GM21367 (cell line): ENCODE results near the gene GSK3B.
"Not testable (repeated sequence)": the region's sequence is repeated elsewhere in the genome, so short reads cannot be mapped to it uniquely, and the experiment has no call there.

ENCODE experiments used
- ATAC-seq: cut with Tn5 transposase; IDR thresholded peaks from one replicate; pipeline ENCODE4 v1.9.1; 2021; ENCODE audit not compliant: unreplicated experiment

Gene GSK3B

GRCh38 chr3:120057626-120058025 lies 36.6 kb downstream of the GSK3B start:
- no peak for ATAC-seq

- ATAC-seq, result no peak
These were observed 37.2 kb downstream of the GSK3B start for GRCh38 chr3:120057029-120057428.

DNA sequence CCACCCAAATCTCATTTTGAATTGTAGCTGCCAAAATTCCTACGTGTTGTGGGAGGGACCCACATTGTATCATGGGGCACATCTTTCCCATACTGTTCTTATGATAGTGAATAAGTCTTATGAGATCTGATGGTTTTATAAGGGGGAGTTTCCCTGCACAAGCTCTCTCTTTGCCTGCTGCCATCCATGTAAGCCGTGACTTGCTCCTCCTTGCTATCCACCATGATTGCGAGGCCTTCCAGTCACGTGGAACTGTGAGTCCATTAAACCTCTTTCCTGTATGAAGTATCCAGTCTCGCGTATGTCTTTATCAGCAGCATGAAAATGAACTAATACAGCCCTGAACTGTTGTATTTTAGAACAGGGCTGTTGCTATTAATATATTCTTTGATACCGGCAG lies 40.6 kb downstream of the GSK3B start:
- ATAC-seq, result not testable (repeated sequence)

GRCh38 chr3:120052677-120053076 lies 41.6 kb downstream of the GSK3B start:
- no peak for ATAC-seq

GRCh38 chr3:120052225-120052624 lies 42.0 kb downstream of the GSK3B start:
- peak; percentile 73 for ATAC-seq

- ATAC-seq, result not testable (repeated sequence)
These were observed 42.7 kb downstream of the GSK3B start for GRCh38 chr3:120051570-120051969.

GRCh38 chr3:120049881-120050539 lies 44.2 kb downstream of the GSK3B start:
- ATAC-seq, result no peak

DNA sequence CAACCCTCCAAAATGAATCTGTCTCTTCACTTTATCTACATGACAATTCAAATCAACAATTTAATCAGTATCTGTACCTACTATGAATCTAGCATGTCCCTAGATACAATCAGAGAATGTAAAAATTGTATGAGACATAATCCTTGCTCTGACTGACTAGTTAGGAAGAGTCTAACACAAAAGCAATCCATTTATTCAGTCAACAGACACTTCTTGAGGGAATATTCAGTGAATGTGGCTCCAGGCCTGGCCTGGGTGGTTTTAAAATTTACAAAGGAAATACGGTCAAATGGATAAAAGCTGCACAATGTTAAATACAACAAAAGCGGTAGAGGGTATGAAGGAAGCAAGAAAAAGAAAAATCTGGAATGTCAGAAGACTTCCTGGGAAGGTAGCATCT lies 45.2 kb downstream of the GSK3B start:
- ATAC-seq, result no peak

DNA sequence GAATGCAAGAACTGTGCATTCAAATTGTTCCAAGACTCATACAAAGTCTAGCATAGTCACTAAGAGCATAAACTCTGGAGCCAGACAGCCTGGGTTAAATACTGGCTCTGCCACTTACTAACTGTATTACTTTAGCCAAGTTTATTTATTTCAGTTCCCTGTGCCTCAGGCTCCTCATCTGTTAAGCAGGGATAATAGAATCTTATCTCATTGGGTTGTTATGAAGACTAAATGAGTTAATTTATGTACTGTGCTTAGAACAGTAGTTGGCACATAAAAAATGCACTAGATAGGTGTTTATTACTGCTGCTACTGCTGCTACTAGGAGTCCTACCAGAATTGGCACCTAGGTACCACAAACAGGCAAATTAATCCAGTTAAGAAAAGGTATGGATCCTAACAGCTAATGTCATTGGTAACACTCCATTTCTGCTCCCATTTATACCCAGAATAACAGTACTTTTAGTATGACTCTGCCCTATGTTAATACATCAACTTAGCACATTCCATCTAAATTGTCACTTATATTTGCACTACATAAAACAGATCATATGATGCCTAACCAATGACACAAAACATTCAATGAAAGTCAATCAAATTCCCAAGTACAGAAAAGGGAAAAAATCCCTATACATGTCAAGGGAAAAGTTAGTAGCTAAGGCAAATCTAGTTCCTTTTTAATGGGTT lies 45.7 kb downstream of the GSK3B start:
- ATAC-seq, result no peak

DNA sequence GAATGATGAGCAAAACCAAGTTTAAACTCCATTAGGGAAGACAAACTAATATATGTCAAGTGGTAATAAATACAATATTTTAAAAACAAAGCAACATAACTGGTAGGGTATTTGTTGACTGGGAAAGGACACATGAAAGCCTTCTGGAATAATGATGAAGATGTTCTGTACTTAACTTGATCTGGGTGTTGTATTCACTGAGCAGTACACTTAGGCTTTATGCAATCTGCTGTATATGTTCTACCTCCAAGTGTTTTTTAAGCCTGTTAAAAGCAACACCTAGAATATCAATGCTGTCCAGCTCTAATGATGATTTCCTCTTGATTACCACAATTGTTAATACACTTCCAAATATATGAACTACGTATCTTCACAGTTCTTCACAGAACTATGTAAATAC lies 46.6 kb downstream of the GSK3B start:
- no peak for ATAC-seq

- ATAC-seq, result no peak
These were observed 53.4 kb downstream of the GSK3B start for GRCh38 chr3:120040813-120041377.

GRCh38 chr3:120039642-120040610 lies 54.3 kb downstream of the GSK3B start:
- ATAC-seq, result no peak

DNA sequence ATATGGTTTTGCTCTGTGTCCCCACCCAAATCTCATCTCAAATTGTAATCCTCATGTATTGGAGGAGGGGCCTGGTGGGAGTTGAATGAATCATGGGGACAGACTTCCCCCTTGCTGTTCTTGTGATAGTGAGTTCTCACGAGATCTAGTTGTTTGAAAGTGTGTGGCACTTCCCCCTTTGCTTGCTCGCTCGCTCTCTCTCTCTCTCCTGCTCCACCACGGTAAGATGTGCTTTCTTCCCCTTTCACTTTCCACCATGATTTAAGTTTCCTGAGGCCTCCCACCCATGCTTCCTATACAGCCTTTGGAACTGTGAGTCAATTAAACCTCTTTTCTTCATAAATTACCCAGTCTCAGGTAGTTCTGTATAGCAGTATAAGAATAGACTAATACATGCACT lies 60.7 kb downstream of the GSK3B start:
- no peak for ATAC-seq

GRCh38 chr3:120031561-120031960 lies 62.7 kb downstream of the GSK3B start:
- ATAC-seq, result no peak

DNA sequence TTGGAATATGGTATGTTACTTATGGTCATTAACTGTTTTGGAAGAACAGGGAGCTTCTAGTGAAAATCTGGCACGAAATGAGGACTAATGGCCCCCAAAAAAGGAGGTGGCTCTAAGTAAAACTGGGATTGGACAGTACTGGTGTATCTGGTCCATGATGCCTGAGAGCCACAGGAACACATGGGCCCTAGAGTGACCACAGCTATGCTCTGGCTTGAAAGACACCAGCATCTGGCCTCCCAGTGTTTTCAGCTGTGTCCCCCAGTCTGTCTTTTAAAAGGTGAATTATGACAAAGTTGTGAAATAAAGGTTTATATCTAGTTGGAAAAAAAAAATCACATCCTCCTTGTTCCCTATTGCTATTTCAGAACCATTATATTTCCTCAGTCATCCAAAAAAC lies 64.5 kb downstream of the GSK3B start:
- ATAC-seq, result no peak

DNA sequence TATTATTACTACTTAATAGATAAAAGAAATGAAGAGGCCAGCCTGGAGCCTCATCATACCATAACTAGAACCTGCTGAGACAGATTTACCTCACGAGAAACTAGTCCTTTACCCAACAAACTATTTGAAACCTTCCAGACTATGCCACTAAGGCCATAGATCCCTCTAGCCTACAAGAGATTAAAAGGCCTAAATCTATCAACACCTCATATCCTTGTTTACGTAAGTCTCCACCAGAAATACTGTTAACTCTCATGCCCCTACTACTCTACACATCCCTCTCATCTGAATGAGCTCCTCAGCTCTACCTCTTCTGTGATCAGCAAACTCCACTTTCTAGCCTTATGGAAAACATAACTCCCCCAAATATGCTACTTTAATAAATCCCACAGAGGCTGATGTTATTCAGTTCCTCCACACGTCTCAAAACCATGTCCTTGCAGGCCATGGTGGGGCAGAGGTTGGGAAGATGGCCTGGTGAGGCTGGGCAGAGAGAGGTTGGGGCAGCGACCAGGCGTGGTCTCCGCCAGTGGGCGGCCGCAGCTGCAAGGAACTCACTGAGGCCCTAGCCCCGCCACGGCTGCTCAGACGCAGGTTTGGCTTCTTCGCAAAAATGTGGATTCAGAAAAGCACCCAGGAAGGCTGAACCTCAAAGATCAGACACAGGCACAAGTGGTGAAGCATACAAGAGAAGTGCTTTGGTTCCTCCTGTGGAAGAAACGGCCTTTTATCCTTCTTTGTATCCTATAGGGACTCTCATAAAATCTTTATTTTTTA lies 65.8 kb downstream of the GSK3B start:
- ATAC-seq, result no peak

- no peak for ATAC-seq
These were observed 67.0 kb downstream of the GSK3B start for GRCh38 chr3:120027226-120027625.

- ATAC-seq, result no peak
These were observed 68.7 kb downstream of the GSK3B start for GRCh38 chr3:120025520-120025919.

DNA sequence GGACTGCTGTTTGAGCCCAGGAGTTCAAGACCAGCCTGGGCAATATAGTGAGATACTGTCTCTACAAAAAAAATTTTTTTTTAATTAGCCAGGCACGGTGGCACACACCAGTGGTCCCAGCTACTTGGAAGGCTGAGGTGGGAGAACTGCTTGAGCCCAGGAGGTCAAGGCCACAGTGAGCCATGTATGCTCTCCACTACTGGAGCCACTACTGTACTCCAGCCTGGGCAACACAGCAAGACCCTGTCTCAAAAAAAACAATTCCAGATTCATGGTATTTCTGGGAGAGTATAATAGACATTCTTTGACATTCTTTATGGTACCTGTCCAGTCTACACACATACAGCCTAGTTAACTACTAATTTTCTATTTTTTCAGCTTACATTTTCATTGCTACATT lies 70.1 kb downstream of the GSK3B start:
- ATAC-seq, result no peak

DNA sequence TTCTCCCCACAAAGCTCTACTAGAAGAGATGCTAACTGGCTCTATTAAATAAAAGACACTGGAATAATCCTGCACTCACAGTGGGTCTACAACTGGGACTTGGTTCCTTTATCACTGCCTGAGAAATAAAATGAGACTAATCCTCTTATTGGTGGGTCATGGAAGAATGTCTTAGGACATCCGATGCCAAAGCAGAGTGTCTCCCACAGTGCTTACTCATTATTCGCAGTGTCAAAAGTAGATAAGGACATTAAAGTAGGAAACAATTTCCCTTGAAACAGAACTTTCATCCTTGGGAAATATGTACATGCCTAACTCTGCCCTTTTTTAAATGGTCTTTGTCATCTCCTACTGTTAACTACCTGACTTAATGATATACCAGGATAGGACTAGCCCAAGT lies 71.5 kb downstream of the GSK3B start:
- ATAC-seq, result no peak

- ATAC-seq, result no peak
These were observed 72.7 kb downstream of the GSK3B start for GRCh38 chr3:120021523-120021922.
